ENCODE results near the gene KRTAP12-3.

Gene KRTAP12-3

DNA sequence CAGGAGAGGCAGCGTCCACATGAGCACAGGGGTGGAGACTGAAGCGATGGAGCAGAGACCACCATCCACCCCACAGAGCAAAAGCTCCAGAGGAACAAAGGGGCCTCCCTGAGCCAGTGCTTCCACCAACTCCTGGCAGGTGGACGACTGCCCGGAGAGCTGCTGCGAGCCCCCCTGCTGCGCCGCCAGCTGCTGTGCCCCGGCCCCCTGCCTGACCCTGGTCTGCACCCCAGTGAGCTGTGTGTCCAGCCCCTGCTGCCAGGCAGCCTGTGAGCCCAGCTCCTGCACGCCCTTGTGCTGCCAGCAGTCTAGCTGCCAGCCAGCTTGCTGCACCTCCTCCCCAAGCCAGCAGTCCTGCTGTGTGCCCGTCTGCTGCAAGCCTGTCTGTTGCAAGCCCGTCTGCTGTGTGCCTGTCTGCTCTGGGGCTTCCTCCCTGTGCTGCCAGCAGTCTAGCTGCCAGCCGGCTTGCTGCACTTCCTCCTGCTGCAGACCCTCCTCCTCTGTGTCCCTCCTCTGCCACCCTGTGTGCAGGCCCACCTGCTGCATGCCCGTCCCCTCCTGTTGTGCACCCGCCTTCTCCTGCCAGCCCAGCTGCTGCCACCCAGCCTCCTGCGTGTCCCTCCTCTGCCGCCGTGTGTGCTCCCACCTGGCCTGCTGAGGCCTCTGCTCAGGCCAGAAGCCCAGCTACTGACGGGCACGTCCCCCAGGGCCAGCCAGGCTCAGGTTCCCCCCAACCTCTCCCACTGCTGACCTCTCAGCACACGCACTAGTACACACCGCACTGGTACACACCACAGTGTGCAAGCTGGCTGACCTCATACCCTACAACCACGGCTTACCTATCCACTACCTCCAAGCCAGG lies 44.6 kb downstream of the KRTAP12-3 start:
- peaks cover 48% of the 10 kb centered on the region for H3K27me3 ChIP-seq (ENCODE audit: low read depth)

DNA sequence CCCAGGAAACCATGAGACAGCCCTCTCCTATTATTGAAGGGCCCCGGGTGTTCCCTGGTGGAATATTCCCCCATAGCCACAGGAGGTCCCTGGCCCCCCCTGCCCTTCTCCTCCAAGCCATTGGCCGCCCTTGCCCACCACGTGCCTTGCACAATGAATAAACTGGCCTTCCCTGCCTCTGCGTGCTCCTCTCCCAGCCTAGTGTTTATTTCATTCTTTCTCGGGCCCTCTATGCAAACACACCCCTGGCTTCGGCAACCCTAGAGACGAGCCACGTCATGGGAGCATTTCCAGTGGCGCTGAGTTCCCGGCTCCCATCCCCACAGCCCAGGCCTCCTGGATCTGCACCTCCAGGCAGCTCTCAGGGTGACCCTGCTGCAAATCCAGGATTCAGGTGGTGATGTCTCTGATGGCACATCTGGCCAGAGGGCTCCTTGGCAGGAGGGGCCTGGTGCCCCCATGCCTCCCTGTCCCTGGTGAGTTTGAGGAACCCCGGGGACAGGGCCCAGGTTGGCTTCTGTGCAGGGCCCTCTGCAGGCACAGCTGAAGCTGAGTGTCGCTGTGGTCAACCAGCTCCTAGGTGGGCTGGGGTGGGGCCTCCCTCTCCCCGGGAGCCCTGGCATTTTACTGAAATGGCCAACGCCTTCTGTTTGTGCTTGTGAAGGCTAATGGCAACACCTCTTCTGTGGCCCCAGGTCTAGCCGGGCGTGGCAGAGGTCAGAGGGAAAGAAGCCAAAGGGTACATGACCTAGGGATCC lies 45.4 kb downstream of the KRTAP12-3 start:
- Histone ChIP-seq H3K4me1 (no peaks in the 10 kb centered on the region), H3K36me3 (replicated peaks) (no peaks in the 10 kb centered on the region), H3K4me3 (no peak overlapping the region), H3K9me3 (no peaks in the 10 kb centered on the region), H3K27me3 (ENCODE audit: low read depth) (peaks cover 49% of the 10 kb centered on the region)
- no peak for DNase-seq (ENCODE audit: low spot score in 2 of 2)
- in situ Hi-C loops (cut with MboI; ENCODE audit: low sequenced_read_pairs), result loop anchor here (10.0 kb wide), 1 partner anchor 58 kb away; the partner anchor contains the start of gene KRTAP10-11

More for the DNA sequence above, 44.6 kb downstream of the KRTAP12-3 start:
- Histone ChIP-seq H3K4me1 (no peaks in the 10 kb centered on the region), H3K9me3 (no peaks in the 10 kb centered on the region), H3K4me3 (no peak overlapping the region), H3K36me3 (replicated peaks) (no peaks in the 10 kb centered on the region)
- no peak for DNase-seq (ENCODE audit: low spot score in 2 of 2)
- in situ Hi-C loops (cut with MboI; ENCODE audit: low sequenced_read_pairs), result loop anchor here (10.0 kb wide), 1 partner anchor 58 kb away; the partner anchor contains the start of gene KRTAP10-11

DNA sequence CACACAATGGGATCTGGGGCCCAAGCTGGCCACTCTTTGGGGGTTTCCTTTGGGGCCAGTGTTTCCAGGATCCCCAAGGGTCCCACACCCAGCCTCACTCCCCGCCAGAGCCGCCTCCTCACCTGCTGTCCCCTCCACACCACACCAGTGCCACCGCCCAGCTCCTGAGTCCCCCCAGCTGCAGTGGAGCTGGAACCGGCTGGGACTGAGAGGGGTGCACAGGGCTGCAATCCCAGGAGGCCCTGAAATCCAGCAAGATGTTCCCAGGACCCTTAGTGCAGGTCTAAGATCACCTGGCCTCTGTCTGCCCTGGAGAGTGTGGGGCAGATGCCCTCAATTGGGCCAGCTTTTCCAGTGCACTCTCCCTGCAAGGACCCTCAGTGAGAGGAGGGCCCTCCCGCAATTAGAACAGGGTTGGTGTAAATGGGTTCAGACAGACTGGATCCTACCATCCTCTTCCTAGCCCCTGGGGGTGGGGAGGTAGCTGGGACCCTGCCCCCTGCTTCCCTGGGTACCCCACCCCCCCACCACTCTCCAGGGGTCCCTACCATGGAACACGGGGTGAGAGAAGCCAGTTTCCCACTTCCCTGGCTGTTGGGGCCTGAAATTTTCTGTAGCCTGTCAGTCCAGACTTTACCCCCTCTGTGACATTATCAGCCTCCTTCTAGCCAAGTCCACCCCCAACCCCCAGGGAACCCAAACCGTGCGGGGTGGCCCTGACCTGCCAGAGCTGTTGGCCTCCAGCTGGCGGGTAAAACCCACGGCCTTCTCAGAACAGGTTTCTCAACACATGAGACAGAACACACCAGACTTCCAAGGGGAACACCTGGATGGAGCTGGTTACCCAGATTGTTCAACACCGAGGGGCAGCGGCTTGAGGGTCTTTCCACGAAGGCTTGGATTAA lies 46.3 kb downstream of the KRTAP12-3 start:
- DNase-seq (ENCODE audit: low spot score in 2 of 2), result no peak
- H3K27me3 ChIP-seq (ENCODE audit: low read depth), result peaks cover 51% of the 10 kb centered on the region
- no peaks in the 10 kb centered on the region for H3K36me3 ChIP-seq (replicated peaks)
- H3K9me3 ChIP-seq, result no peaks in the 10 kb centered on the region
- no peak overlapping the region for H3K4me3 ChIP-seq
- in situ Hi-C loops (cut with MboI; ENCODE audit: low sequenced_read_pairs), result loop anchor here (10.0 kb wide), 1 partner anchor 59 kb away; the partner anchor contains the start of gene KRTAP10-11
- no peaks in the 10 kb centered on the region for H3K4me1 ChIP-seq

GRCh38 chr21:44704636-44705001 lies 46.9 kb downstream of the KRTAP12-3 start:
- Histone ChIP-seq H3K4me3 (no peak overlapping the region), H3K4me1 (no peaks in the 10 kb centered on the region), H3K9me3 (no peaks in the 10 kb centered on the region), H3K27me3 (ENCODE audit: low read depth) (peaks cover 57% of the 10 kb centered on the region), H3K36me3 (replicated peaks) (no peaks in the 10 kb centered on the region)
- in situ Hi-C loops (cut with MboI; ENCODE audit: low sequenced_read_pairs), result loop anchor here (10.0 kb wide), 1 partner anchor 60 kb away; the partner anchor contains the start of gene KRTAP10-11
- no peak for DNase-seq (ENCODE audit: low spot score in 2 of 2)

- Histone ChIP-seq H3K4me3 (no peak overlapping the region), H3K36me3 (replicated peaks) (no peaks in the 10 kb centered on the region), H3K9me3 (no peaks in the 10 kb centered on the region), H3K4me1 (no peaks in the 10 kb centered on the region), H3K27me3 (ENCODE audit: low read depth) (peaks cover 61% of the 10 kb centered on the region)
- no peak for DNase-seq (ENCODE audit: low spot score in 2 of 2)
- in situ Hi-C loops (cut with MboI; ENCODE audit: low sequenced_read_pairs), result loop anchor here (10.0 kb wide), 1 partner anchor 61 kb away; the partner anchor contains the start of gene KRTAP10-11
Observed at GRCh38 chr21:44706026-44706705, 48.4 kb downstream of the KRTAP12-3 start.

DNA sequence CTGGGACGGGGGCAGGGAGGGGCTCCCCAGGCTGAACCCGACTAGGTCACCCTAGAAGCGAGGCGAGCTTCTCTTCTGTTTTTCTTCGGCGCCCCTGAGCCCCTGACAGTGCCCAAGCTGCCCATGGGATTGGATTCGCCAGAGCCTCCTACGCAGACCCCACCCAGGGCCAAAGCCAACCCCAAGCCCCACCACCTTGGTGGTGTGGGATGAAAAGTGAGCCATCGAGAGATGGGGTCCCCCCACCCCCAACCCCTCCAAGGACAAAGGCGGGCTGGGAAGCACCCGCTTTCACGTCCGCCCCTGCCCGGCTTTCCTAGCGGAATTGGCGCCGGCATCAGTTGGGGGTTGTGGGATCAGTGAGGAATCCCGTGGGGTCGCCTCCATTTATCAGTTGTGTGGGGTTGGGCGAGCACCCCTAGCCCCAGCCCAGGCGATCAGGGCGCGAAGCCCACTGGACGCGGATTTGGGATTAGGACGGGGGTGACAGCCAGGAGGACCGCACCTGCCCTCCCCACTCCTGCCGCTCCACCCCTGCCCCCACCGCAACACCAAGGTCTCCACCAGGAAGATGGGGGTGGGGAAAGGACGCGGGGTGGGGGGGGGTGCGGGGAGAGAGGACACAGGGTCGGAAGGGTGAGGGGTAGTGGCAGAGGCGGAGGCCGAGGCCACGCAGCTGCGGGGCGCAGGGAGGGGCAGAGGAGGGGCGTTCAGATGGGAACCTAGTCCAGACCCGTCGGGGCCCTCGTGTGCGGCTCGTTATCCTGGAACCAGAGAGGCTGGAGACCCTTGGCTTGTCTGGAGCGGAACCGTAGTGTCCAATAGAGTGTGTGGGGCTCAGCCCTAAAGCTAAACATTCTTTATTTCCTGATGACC lies 49.2 kb downstream of the KRTAP12-3 start:
- Histone ChIP-seq H3K36me3 (replicated peaks) (no peaks in the 10 kb centered on the region), H3K4me1 (no peaks in the 10 kb centered on the region), H3K27me3 (ENCODE audit: low read depth) (peaks cover 65% of the 10 kb centered on the region), H3K4me3 (no peak overlapping the region), H3K9me3 (no peaks in the 10 kb centered on the region)
- DNase-seq (ENCODE audit: low spot score in 2 of 2), result no peak
- in situ Hi-C loops (cut with MboI; ENCODE audit: low sequenced_read_pairs), result loop anchor here (10.0 kb wide), 1 partner anchor 62 kb away; the partner anchor contains the start of gene KRTAP10-11
